Stimulated activated CD8-positive, alpha-beta memory T cell treated with anti-CD3 and anti-CD28 coated beads, Interleukin-2, amount 100 ng/mL, for 48 hours (primary cell): ENCODE measurements around the gene ZNF433.
A peak's percentile ranks its signal among the peaks of the same experiment; 100 is the strongest.

Experiments
- DNase-seq, 2 donors: peaks; one replicate each; pipeline ENCODE4 v3.0.0-alpha.2; 2020; ENCODE audit warnings: low read depth in 2 of 2

The ZNF433 gene

GRCh38 chr19:11989112-11989456 lies 46.4 kb downstream of the ZNF433 start:
- DNase-seq, result no peak

GRCh38 chr19:11987405-11988281 lies 47.8 kb downstream of the ZNF433 start:
- DNase-seq, result peak; percentile 92 to 93

GRCh38 chr19:11986754-11987153 lies 48.7 kb downstream of the ZNF433 start:
- no peak for DNase-seq

- DNase-seq, result no peak
These were observed 50.5 kb downstream of the ZNF433 start for GRCh38 chr19:11984986-11985385.

- no peak for DNase-seq
These were observed 53.0 kb downstream of the ZNF433 start for GRCh38 chr19:11982526-11982925.

GRCh38 chr19:11979527-11979926 lies 56.0 kb downstream of the ZNF433 start:
- DNase-seq, result no peak

GRCh38 chr19:11978492-11979100 lies 56.9 kb downstream of the ZNF433 start:
- DNase-seq, result no peak

- DNase-seq, result no peak
These were observed 62.3 kb downstream of the ZNF433 start for GRCh38 chr19:11973019-11973810.

- DNase-seq, result no peak
These were observed 64.4 kb downstream of the ZNF433 start for GRCh38 chr19:11971041-11971440.

- no peak for DNase-seq
These were observed 65.3 kb downstream of the ZNF433 start for GRCh38 chr19:11970174-11970573.

GRCh38 chr19:11964858-11965645 lies 70.4 kb downstream of the ZNF433 start, which contains the start of gene ZNF763:
Gene ZNF763, plus strand, starts transcription at chr19:11965040. Its CDS starts 169 bp downstream, at chr19:11965209.
- DNase-seq, result peak; percentile 74 to 86
